ENCODE measurements around the gene ZBTB7C.

The ZBTB7C gene

DNA sequence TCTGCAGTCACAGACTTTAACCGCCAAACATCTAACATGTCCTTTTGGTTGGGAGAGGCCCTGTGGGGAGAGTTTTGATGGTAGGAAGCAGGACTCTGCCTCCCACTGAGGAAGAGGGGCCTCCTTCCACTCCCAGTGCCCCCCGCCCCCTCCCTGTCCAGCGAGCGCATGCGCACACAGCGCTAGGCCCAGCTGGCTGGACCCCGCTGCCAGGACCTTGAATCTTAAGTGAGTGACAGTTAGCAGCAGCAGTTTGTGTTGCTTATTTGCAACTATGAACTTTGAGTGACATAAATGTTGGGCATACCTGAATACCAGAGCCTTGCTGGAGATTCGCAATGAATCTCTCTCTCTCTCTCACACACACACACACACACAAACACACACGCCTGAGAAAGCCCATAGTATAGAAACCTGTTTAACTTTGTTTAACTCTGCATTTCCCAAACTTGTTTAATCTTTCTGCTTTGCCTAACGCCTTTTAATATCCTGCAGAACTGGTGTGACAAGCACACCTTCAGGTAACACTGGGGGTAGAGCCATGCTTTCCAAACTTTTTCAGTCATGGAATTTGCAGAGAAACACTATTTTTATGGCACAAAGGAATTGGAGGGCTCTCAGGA is 344.1 kb downstream of the ZBTB7C start:
- no peak for TF ChIP-seq SPI1 (IDR thresholded peaks at IDR 0.05; ENCODE audit: low read depth, low read length)
- TF ChIP-seq TAF1 (IDR thresholded peaks at IDR 0.05; ENCODE audit: low read depth, low read length) = no peak
- no peak for TF ChIP-seq POU2F2 (IDR thresholded peaks at IDR 0.05; ENCODE audit: low read depth, low read length)
- no peak for TF ChIP-seq POLR2A (IDR thresholded peaks at IDR 0.05; ENCODE audit: low read depth, low read length)
- TF ChIP-seq PAX5 (IDR thresholded peaks at IDR 0.05; ENCODE audit: insufficient read depth, low read length, severe bottlenecking) = no peak
- TF ChIP-seq POLR2AphosphoS5 (IDR thresholded peaks at IDR 0.05; ENCODE audit: low read depth, low read length) = no peak
- DNase-seq (ENCODE audit: insufficient read length, low spot score) = no peak
- FAIRE-seq = no peak

DNA sequence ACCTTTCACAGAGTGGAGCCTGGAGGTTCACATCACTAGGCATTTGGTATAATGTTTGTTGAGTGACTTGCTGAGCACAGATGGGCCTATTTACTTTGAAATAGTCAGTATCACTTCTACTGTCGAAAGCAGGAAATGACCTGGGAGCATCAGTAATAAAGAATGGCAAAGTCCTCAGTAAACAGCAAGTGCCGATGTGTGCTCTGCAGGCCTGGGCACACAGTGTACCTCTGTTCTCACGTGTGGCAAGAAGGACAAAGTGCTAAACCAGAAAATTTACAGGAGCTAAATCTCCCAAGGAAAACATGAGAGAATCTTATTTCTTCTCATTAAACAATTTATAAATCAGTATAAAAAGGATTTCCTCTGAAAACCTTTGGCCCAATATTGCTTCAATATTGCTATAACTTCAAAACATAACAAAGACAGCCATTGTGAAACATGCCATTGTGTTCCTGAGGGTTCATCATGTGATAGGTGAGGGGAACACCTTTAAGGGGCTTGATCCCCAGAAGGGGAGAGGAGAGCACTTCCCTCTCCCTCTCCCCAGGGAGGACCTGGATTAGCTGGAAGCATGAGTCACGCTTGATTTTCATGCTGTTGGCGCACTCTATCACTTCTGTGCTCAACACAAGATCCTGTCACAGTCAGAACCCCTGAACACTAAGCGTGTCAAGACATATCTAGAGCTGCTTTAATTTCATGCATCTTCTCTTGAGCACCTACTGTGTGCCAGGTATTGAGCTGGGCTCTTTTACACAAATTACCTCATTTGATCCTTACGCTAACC is 347.2 kb downstream of the ZBTB7C start:
- DNase-seq (ENCODE audit: insufficient read length, low spot score) (no peak), FAIRE-seq (no peak)
- TF ChIP-seq POU2F2 (IDR thresholded peaks at IDR 0.05; ENCODE audit: low read depth, low read length) = no peak
- TF ChIP-seq TAF1 (IDR thresholded peaks at IDR 0.05; ENCODE audit: low read depth, low read length) = no peak
- no peak for TF ChIP-seq POLR2A (IDR thresholded peaks at IDR 0.05; ENCODE audit: low read depth, low read length)
- no peak for TF ChIP-seq POLR2AphosphoS5 (IDR thresholded peaks at IDR 0.05; ENCODE audit: low read depth, low read length)
- TF ChIP-seq SPI1 (IDR thresholded peaks at IDR 0.05; ENCODE audit: low read depth, low read length) = no peak
- TF ChIP-seq PAX5 (IDR thresholded peaks at IDR 0.05; ENCODE audit: insufficient read depth, low read length, severe bottlenecking) = no peak

DNA sequence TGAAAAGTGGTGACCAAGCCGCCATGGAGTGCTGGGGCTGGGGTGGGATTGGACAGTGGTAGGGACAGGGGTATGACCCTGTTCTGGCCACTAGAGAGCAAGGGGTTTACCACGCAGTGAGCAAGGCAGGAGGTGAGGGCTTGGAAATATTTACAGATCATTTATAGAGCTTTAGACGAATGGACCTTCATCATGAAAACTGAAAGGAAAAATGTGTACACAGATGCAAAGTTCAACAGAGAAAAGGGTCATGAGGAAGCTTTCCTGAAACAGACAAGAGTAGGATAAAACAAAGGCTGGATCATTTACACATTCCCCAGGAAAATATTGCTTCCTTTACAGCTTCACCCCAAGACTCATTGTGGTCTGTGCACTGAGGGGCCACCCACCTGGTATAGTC is 348.2 kb downstream of the ZBTB7C start:
- TF ChIP-seq POLR2A (IDR thresholded peaks at IDR 0.05; ENCODE audit: low read depth, low read length) (no peak), POU2F2 (IDR thresholded peaks at IDR 0.05; ENCODE audit: low read depth, low read length) (no peak), POLR2AphosphoS5 (IDR thresholded peaks at IDR 0.05; ENCODE audit: low read depth, low read length) (no peak), TAF1 (IDR thresholded peaks at IDR 0.05; ENCODE audit: low read depth, low read length) (no peak), SPI1 (IDR thresholded peaks at IDR 0.05; ENCODE audit: low read depth, low read length) (no peak), PAX5 (IDR thresholded peaks at IDR 0.05; ENCODE audit: insufficient read depth, low read length, severe bottlenecking) (no peak)
- FAIRE-seq (no peak), DNase-seq (ENCODE audit: insufficient read length, low spot score) (no peak)

DNA sequence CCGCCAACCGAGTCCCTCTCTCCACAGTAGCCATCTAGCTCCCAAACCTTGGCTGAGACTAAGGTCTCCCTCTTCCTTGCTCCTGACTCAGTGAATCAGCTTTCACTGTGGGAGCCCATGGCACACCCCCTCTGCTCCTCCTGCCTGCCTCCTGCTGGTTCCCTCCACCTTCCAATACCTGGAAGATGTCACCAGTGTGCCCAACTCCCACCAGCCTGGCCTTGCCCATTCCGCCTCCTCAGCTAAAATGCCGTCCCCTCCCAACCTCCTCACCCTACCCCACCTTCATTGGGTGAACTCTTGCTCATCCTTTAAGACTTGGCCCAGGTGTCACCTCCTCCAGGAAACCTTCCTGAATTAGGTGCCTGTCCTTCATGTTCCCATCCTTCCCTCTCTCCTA is 348.8 kb downstream of the ZBTB7C start:
- FAIRE-seq (no peak), DNase-seq (ENCODE audit: insufficient read length, low spot score) (no peak)
- TF ChIP-seq POU2F2 (IDR thresholded peaks at IDR 0.05; ENCODE audit: low read depth, low read length) = no peak
- no peak for TF ChIP-seq PAX5 (IDR thresholded peaks at IDR 0.05; ENCODE audit: insufficient read depth, low read length, severe bottlenecking)
- TF ChIP-seq TAF1 (IDR thresholded peaks at IDR 0.05; ENCODE audit: low read depth, low read length) = no peak
- TF ChIP-seq SPI1 (IDR thresholded peaks at IDR 0.05; ENCODE audit: low read depth, low read length) = no peak
- TF ChIP-seq POLR2A (IDR thresholded peaks at IDR 0.05; ENCODE audit: low read depth, low read length) = no peak
- TF ChIP-seq POLR2AphosphoS5 (IDR thresholded peaks at IDR 0.05; ENCODE audit: low read depth, low read length) = no peak

DNA sequence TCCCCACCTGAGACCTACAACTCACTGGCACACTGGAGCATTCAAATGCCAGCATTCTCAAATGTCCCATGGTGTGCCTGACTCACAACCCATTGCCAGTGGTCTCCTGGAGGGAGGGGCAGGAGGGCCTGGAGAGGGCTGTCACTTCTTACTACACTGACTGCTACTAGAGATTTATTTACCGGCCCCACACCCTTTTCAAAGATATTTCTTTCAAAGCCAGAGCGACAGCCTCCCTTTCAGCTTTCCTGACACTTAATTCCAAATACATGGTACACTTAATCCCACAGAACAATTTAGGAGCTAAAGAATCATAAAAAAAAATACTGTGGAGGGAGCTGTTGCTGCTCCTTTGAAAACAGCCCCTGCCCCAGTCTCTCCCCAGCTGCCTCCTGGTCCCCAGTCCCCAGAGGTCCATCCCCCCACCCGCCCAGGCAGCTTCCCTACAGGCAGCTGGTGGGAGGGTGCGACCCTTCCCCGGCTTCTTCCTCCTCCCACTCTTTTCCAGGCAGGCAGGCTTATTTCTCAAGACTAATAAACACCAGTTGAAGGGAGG is 349.6 kb downstream of the ZBTB7C start:
- FAIRE-seq = no peak
- TF ChIP-seq POLR2AphosphoS5 (IDR thresholded peaks at IDR 0.05; ENCODE audit: low read depth, low read length) = no peak
- no peak for DNase-seq (ENCODE audit: insufficient read length, low spot score)

DNA sequence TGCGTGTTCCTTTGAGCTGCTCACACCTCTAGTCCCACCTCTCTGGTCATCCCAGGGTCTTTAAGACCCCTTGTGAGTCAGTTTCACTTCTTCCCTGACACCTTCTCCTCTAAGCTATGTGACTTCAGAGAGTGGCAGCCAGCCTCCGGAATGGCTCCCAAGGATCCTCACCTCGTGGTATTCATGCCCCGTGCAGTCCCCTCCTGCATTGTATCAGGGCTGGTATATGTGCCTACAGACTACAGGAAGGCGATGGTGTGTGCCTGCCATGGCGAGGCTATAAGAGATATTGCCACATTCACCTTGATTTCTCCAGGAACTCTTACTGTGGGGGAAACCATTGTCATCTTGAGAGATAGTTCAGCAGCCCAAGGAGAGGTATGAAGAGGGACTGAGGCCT is 350.7 kb downstream of the ZBTB7C start:
- FAIRE-seq = no peak
- no peak for DNase-seq (ENCODE audit: insufficient read length, low spot score)
- no peak for TF ChIP-seq POU2F2 (IDR thresholded peaks at IDR 0.05; ENCODE audit: low read depth, low read length)
- TF ChIP-seq TAF1 (IDR thresholded peaks at IDR 0.05; ENCODE audit: low read depth, low read length) = no peak
- no peak for TF ChIP-seq POLR2AphosphoS5 (IDR thresholded peaks at IDR 0.05; ENCODE audit: low read depth, low read length)
- TF ChIP-seq SPI1 (IDR thresholded peaks at IDR 0.05; ENCODE audit: low read depth, low read length) = no peak
- no peak for TF ChIP-seq POLR2A (IDR thresholded peaks at IDR 0.05; ENCODE audit: low read depth, low read length)
- TF ChIP-seq PAX5 (IDR thresholded peaks at IDR 0.05; ENCODE audit: insufficient read depth, low read length, severe bottlenecking) = no peak

DNA sequence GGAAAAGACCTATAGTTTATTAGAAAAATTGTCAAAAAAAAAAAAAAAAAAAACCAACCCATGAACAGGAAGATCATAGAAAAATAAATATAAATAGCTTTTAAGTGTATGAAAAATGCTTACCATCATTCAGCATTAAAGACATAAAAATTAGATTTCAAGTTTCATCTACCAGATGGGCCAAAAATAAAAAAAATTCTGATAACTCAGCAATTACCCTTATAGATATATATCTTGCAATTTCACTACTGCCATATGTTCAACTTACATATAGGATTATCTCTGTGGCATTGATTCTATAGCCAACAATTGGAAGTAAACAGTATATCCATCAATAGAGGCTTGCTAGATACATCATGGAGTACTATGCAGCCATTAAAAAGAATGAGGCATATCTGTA is 352.2 kb downstream of the ZBTB7C start:
- DNase-seq (ENCODE audit: insufficient read length, low spot score) (no peak), FAIRE-seq (no peak)
- no peak for TF ChIP-seq SPI1 (IDR thresholded peaks at IDR 0.05; ENCODE audit: low read depth, low read length)
- no peak for TF ChIP-seq TAF1 (IDR thresholded peaks at IDR 0.05; ENCODE audit: low read depth, low read length)
- TF ChIP-seq POLR2A (IDR thresholded peaks at IDR 0.05; ENCODE audit: low read depth, low read length) = no peak
- TF ChIP-seq PAX5 (IDR thresholded peaks at IDR 0.05; ENCODE audit: insufficient read depth, low read length, severe bottlenecking) = no peak
- no peak for TF ChIP-seq POU2F2 (IDR thresholded peaks at IDR 0.05; ENCODE audit: low read depth, low read length)
- TF ChIP-seq POLR2AphosphoS5 (IDR thresholded peaks at IDR 0.05; ENCODE audit: low read depth, low read length) = no peak

DNA sequence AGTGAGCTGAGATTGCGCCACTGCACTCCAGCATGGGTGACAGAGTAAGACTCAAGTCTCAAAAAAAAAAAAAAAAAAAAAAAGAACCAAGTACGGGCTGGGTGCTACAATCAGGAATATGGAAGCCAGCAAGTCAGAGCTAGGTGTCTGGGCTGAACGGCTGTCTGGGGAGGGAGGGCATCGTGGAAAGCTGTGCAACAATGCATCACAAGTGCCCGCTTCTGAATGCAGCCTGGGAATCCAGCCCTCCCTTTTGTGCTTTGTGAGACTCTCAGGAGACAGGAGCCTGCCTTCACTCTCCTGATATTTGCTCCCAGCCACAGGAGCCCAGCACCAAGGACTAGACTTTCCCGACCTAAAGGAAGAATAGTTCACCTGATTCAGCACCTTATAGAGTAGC is 353.8 kb downstream of the ZBTB7C start:
- no peak for FAIRE-seq
- DNase-seq (ENCODE audit: insufficient read length, low spot score) = no peak

DNA sequence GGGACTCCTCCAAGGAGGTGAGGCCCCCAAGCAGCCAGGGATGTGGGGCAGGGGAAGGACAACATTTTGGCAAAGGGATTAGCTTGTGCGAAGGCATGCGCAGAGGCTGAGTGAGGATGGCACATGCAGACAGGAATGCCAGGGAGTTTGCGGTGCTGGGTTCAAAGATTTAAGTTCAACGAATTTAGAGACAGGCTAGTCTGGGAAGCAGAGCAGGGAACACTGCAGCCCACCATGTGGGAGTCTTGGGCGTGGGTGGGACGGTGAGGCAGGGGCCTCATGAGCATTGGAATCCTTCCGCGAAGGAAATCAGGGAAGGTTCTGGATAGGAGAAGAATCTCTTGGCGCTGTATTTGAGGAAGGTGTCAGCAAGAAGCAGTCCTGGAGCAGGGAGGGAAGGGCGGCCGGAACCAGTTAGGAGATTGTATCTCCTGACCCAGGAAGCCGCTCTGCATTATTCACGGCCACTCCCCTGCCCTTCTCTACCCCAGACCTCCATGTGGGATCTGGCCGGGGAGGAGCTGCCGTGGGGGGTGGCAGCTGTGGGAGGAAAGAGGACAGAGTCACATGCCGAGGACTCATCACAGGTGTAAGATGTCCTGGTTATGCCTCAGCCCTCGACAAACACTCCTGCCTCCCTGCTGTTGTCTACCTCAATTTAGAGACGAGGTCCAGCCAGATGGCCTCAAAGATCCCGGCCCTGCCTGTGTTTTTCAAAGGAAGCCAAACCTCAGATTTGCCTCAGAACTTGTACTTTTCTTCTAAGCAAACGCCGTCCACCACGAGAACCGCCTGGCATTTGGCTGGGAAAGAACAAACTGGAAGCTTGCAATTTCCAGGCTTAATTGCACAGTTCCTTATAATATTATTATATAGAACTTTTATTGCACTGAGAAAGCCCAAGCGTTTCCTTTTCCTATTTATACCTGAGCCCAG is 355.0 kb downstream of the ZBTB7C start:
- no peak for DNase-seq (ENCODE audit: insufficient read length, low spot score)

More for the DNA sequence above, 353.8 kb downstream of the ZBTB7C start:
- TF ChIP-seq PAX5 (IDR thresholded peaks at IDR 0.05; ENCODE audit: insufficient read depth, low read length, severe bottlenecking) (no peak), POU2F2 (IDR thresholded peaks at IDR 0.05; ENCODE audit: low read depth, low read length) (no peak), POLR2AphosphoS5 (IDR thresholded peaks at IDR 0.05; ENCODE audit: low read depth, low read length) (no peak), TAF1 (IDR thresholded peaks at IDR 0.05; ENCODE audit: low read depth, low read length) (no peak), POLR2A (IDR thresholded peaks at IDR 0.05; ENCODE audit: low read depth, low read length) (no peak)

More for the DNA sequence above, 355.0 kb downstream of the ZBTB7C start:
- TF ChIP-seq POLR2AphosphoS5 (IDR thresholded peaks at IDR 0.05; ENCODE audit: low read depth, low read length) (no peak), SPI1 (IDR thresholded peaks at IDR 0.05; ENCODE audit: low read depth, low read length) (no peak), PAX5 (IDR thresholded peaks at IDR 0.05; ENCODE audit: insufficient read depth, low read length, severe bottlenecking) (no peak), POU2F2 (IDR thresholded peaks at IDR 0.05; ENCODE audit: low read depth, low read length) (no peak), TAF1 (IDR thresholded peaks at IDR 0.05; ENCODE audit: low read depth, low read length) (no peak), POLR2A (IDR thresholded peaks at IDR 0.05; ENCODE audit: low read depth, low read length) (no peak)
- FAIRE-seq = no peak

All from GM12891 (cell line).